A673 (cell line): ENCODE results near the gene ERFL. TPM values are rescaled to one million over a fixed set of nuclear protein-coding genes. Genes with fewer than 3 reads are reported as not detected.
"Not testable (repeated sequence)": the region's sequence is repeated elsewhere in the genome, so short reads cannot be mapped to it uniquely, and the experiment has no call there.

Source experiments
- BruUV-seq: library from RNA; stranded (reverse); fragments of 400-500 nt; replicated peaks from 2 replicates; lab custom pipeline; 2021; lab: Mats Ljungman, UMichigan
- CTCF ChIA-PET: fragments of 300-600 bp; sonication (Branson Sonifier 250); formaldehyde crosslinking; loops from one replicate; lab custom pipeline; 2022; ENCODE audit warnings: antibody characterized with exemption; lab: Charles Lee
- POLR2A ChIA-PET: fragments of 300-600 bp; sonication (Branson Sonifier 250); formaldehyde crosslinking; loops from one replicate; lab custom pipeline; 2022; ENCODE audit warnings: antibody characterized with exemption; ENCODE audit not compliant: low non-redundant PET; lab: Charles Lee
- DNase-seq: peaks from one replicate; pipeline ENCODE4 v3.0.0-alpha.2; 2015; ENCODE audit warnings: low spot score
- H3K27ac ChIP-seq: fragments of 200-600 bp; sonication (generic); 2 replicates; pipeline ENCODE4 v1.5.1; 2016; ENCODE audit warnings: mixed run types, low read depth, mild to moderate bottlenecking, mixed read lengths, antibody characterized with exemption, low read length; ENCODE audit not compliant: poor library complexity, severe bottlenecking
- H3K27me3 ChIP-seq: fragments of 200-600 bp; sonication (generic); replicated peaks from 2 replicates; pipeline ENCODE4 v1.6.1; 2017; ENCODE audit warnings: mixed run types, low read depth, mild to moderate bottlenecking, mixed read lengths, antibody characterized with exemption, low read length; ENCODE audit not compliant: insufficient read depth, poor library complexity
- H3K36me3 ChIP-seq: fragments of 200-600 bp; sonication (generic); 2 replicates; pipeline ENCODE4 v1.6.1; 2016; ENCODE audit warnings: mixed run types, mild to moderate bottlenecking, mixed read lengths, antibody characterized with exemption, low read length; ENCODE audit not compliant: insufficient read depth, poor library complexity, severe bottlenecking
- H3K4me1 ChIP-seq: fragments of 200-600 bp; sonication (generic); 2 replicates; pipeline ENCODE4 v1.6.1; 2017; ENCODE audit warnings: mixed run types, mild to moderate bottlenecking, mixed read lengths, antibody characterized with exemption, low read length; ENCODE audit not compliant: insufficient read depth, poor library complexity, severe bottlenecking
- H3K4me3 ChIP-seq: fragments of 200-600 bp; sonication (generic); 2 replicates; pipeline ENCODE4 v1.5.1; 2016; ENCODE audit warnings: low read depth, mixed run types, mild to moderate bottlenecking, mixed read lengths, low read length; ENCODE audit not compliant: poor library complexity, severe bottlenecking
- H3K9me3 ChIP-seq: fragments of 200-600 bp; sonication (generic); 2 replicates; pipeline ENCODE4 v1.6.1; 2016; ENCODE audit warnings: mixed run types, low read depth, mild to moderate bottlenecking, mixed read lengths, antibody characterized with exemption, low read length; ENCODE audit not compliant: poor library complexity, severe bottlenecking
- CTCF ChIP-seq: fragments of 300-800, 200-600 bp; sonication (generic); conservative IDR thresholded peaks from 2 replicates; pipeline ENCODE4 v1.5.1; 2017; ENCODE audit warnings: low read depth, mild to moderate bottlenecking, antibody characterized with exemption, low read length, moderate library complexity, mixed read lengths
- EZH2 ChIP-seq: fragments of 200-600 bp; sonication (generic); IDR thresholded peaks from 2 replicates; pipeline ENCODE4 v1.6.1; 2017; ENCODE audit warnings: borderline replicate concordance, low read depth, mild to moderate bottlenecking, mixed read lengths, antibody characterized with exemption, low read length; ENCODE audit not compliant: poor library complexity, severe bottlenecking
- intact Hi-C: fragments of 100-400 bp; cut with micrococcal nuclease; formaldehyde crosslinking; loops from one replicate; pipeline ENCODE4 v1.10.0; 2022; ENCODE audit not compliant: unreplicated experiment
- total RNA-seq: library from RNA; stranded (reverse); gene quantifications from 2 replicates; pipeline ENCODE4 v1.2.3, GENCODE V29; 2021

ERFL gene
- total RNA-seq, 1 experiment from 2014 or later, result 0.95 TPM

GRCh38 chr19:41915776-41916414, 12.4 kb downstream of the ERFL start:
- DNase-seq, result no peak
- no peaks in the 10 kb centered on the region for H3K4me1 ChIP-seq
- CTCF ChIA-PET, result no interaction called here
- H3K36me3 ChIP-seq, result no peaks in the 10 kb centered on the region
- H3K9me3 ChIP-seq, result no peaks in the 10 kb centered on the region
- intact Hi-C loops, result no loop called here
- POLR2A ChIA-PET, result no interaction called here
- H3K27ac ChIP-seq, result no peak overlapping the region
- TF ChIP-seq EZH2, result peak; percentile 2
- no peak for TF ChIP-seq CTCF
- no peak overlapping the region for H3K4me3 ChIP-seq
- no TSS peak for BruUV-seq
- H3K27me3 ChIP-seq, result peaks cover 46% of the 10 kb centered on the region

- H3K4me1 ChIP-seq, result no peaks in the 10 kb centered on the region
- BruUV-seq, result no TSS peak
- ChIA-PET POLR2A (no interaction called here), CTCF (no interaction called here)
- H3K9me3 ChIP-seq, result no peaks in the 10 kb centered on the region
- peak overlapping the region; percentile 17 for H3K4me3 ChIP-seq
- H3K27me3 ChIP-seq, result peaks cover 46% of the 10 kb centered on the region
- H3K36me3 ChIP-seq, result no peaks in the 10 kb centered on the region
- DNase-seq, result no peak
- no peak overlapping the region for H3K27ac ChIP-seq
- no peak for TF ChIP-seq CTCF
- peak; percentile 65 for TF ChIP-seq EZH2
- intact Hi-C loops, result no loop called here
These were observed 13.1 kb downstream of the ERFL start for GRCh38 chr19:41915021-41915775.

GRCh38 chr19:41914424-41914834, 13.8 kb downstream of the ERFL start:
- H3K9me3 ChIP-seq, intact Hi-C loops, POLR2A ChIA-PET, H3K4me1 ChIP-seq, DNase-seq, CTCF ChIA-PET, H3K4me3 ChIP-seq, H3K27ac ChIP-seq, BruUV-seq, H3K36me3 ChIP-seq: not testable (repeated sequence)
- H3K27me3 ChIP-seq, result peaks cover 46% of the 10 kb centered on the region
